K562 (cell line): ENCODE results near the gene CIAO2B. TPM values are rescaled to one million over a fixed set of nuclear protein-coding genes. Genes with fewer than 3 reads are reported as not detected.
A peak's percentile ranks its signal among the peaks of the same experiment; 100 is the strongest.

Experiments
- ARID2 ChIP-seq: fragments of 450-650 bp; IDR thresholded peaks from 2 replicates; pipeline ENCODE4 v1.6.1; 2017; ENCODE audit warnings: antibody characterized with exemption, mild to moderate bottlenecking
- CREM ChIP-seq: IDR thresholded peaks from 2 replicates; pipeline ENCODE4 v1.6.1; 2014; ENCODE audit warnings: antibody characterized with exemption, low read depth
- DEAF1 ChIP-seq: fragments of 450-650 bp; formaldehyde crosslinking; IDR thresholded peaks from 2 replicates; pipeline ENCODE4 v1.4.0; 2020; ENCODE audit warnings: mild to moderate bottlenecking, moderate library complexity
- E2F4 ChIP-seq: sonication (generic); formaldehyde crosslinking; IDR thresholded peaks from 2 replicates; pipeline ENCODE4 v1.8.0; 2022; ENCODE audit warnings: mild to moderate bottlenecking, low read depth, missing genetic modification reagents
- HDGF ChIP-seq: fragments of 450-650 bp; IDR thresholded peaks from 2 replicates; pipeline ENCODE4 v1.6.1; 2016
- HEY1 ChIP-seq: fragments of 250-450 bp; sonication (Bioruptor Pico); IDR thresholded peaks from 2 replicates; pipeline ENCODE4 v1.5.0; 2020; ENCODE audit warnings: mild to moderate bottlenecking, moderate library complexity, borderline replicate concordance
- MEIS2 ChIP-seq: fragments of 450-650 bp; IDR thresholded peaks from 2 replicates; pipeline ENCODE4 v1.6.1; 2014; ENCODE audit warnings: mild to moderate bottlenecking; ENCODE audit not compliant: partially characterized antibody
- NCOA1 ChIP-seq: fragments of 450-650 bp; IDR thresholded peaks from 2 replicates; pipeline ENCODE4 v1.6.1; 2016; ENCODE audit warnings: low read depth
- NONO ChIP-seq, 2 experiments: fragments of 200-400 bp in 1 of 2; fragments of 450-650 bp in 1 of 2; formaldehyde crosslinking in 1 of 2; IDR thresholded peaks; 2 replicates each; pipeline ENCODE4 v1.6.1; 2017; ENCODE audit warnings: low read depth in 2 of 2, mild to moderate bottlenecking in 2 of 2, moderate library complexity in 2 of 2, low read length in 1 of 2
- NR0B1 ChIP-seq: fragments of 450-650 bp; IDR thresholded peaks from one replicate; pipeline ENCODE4 v1.6.1; 2018; ENCODE audit warnings: mild to moderate bottlenecking, moderate library complexity; ENCODE audit not compliant: partially characterized antibody
- PHF20 ChIP-seq: fragments of 450-650 bp; IDR thresholded peaks from 2 replicates; pipeline ENCODE4 v1.6.1; 2018; ENCODE audit not compliant: partially characterized antibody
- RAD21 ChIP-seq, 2 experiments: fragments of 250-450 bp in 1 of 2; fragments of 450-650 bp in 1 of 2; sonication (Bioruptor Pico) in 1 of 2; formaldehyde crosslinking in 1 of 2; IDR thresholded peaks in 1 of 2; conservative IDR thresholded peaks in 1 of 2; 2 replicates each; pipeline versions ENCODE4 v1.4.0 to v1.8.0; 2020 to 2022; ENCODE audit warnings: mild to moderate bottlenecking in 2 of 2, moderate library complexity in 1 of 2
- RBFOX2 ChIP-seq: fragments of 200-400 bp; formaldehyde crosslinking; IDR thresholded peaks from 2 replicates; pipeline ENCODE4 v1.6.1; 2017; ENCODE audit warnings: low read depth, mild to moderate bottlenecking, low read length, moderate library complexity
- RFX5 ChIP-seq: IDR thresholded peaks from 2 replicates; pipeline ENCODE4 v1.6.1; 2011; ENCODE audit warnings: low read depth, mild to moderate bottlenecking, improper control_type of control experiment, low read length
- SAFB2 ChIP-seq: fragments of 200-400 bp; formaldehyde crosslinking; IDR thresholded peaks from 2 replicates; pipeline ENCODE4 v1.6.1; 2018; ENCODE audit warnings: borderline replicate concordance, low read length, low read depth, moderate library complexity; ENCODE audit not compliant: severe bottlenecking
- SMC3 ChIP-seq: conservative IDR thresholded peaks from 2 replicates; pipeline ENCODE4 v1.6.1; 2011; ENCODE audit warnings: low read depth, low read length, improper control_type of control experiment; ENCODE audit not compliant: insufficient read depth
- SPI1 ChIP-seq: IDR thresholded peaks from 2 replicates; pipeline ENCODE4 v1.6.1; 2011; ENCODE audit warnings: low read depth, low read length, control low read depth, borderline replicate concordance
- ZBTB9 ChIP-seq: fragments of 450-650 bp; formaldehyde crosslinking; IDR thresholded peaks from 2 replicates; pipeline ENCODE4 v1.4.0; 2020; ENCODE audit warnings: mild to moderate bottlenecking, moderate library complexity
- ZC3H4 ChIP-seq: sonication (generic); formaldehyde crosslinking; IDR thresholded peaks from 2 replicates; pipeline ENCODE4 v1.9.0; 2021; ENCODE audit warnings: missing genetic modification reagents, borderline replicate concordance
- ZEB2 ChIP-seq: fragments of 450-650 bp; IDR thresholded peaks from 2 replicates; pipeline ENCODE4 v1.6.1; 2016
- ZNF384 ChIP-seq: IDR thresholded peaks from 2 replicates; pipeline ENCODE4 v1.6.1; 2012; ENCODE audit warnings: low read depth, low read length, improper control_type of control experiment
- ZNF444 ChIP-seq: fragments of 250-450 bp; sonication (Bioruptor Pico); IDR thresholded peaks from 2 replicates; pipeline ENCODE4 v1.4.0; 2020; ENCODE audit warnings: mild to moderate bottlenecking, moderate library complexity
- ZNF778 ChIP-seq: fragments of 450-650 bp; formaldehyde crosslinking; IDR thresholded peaks from 2 replicates; pipeline ENCODE4 v1.4.0; 2020; ENCODE audit warnings: mild to moderate bottlenecking, moderate library complexity
- polyA plus RNA-seq, 8 experiments: library from polyadenylated mRNA; depleted of rRNA in 4 of 8; stranded (reverse) in 5 of 8; unstranded in 3 of 8; fragments of >200 nt; fragmentation: Nextera tagmentation in 2 of 8; fragmentation: Illumina TruSeq in 1 of 8; extraction: Ambion mirVana in 2 of 8; extraction: Trizol in 1 of 8; gene quantifications; 2 replicates each; pipeline versions ENCODE4 v1.2.1 to v1.2.3, GENCODE V29; 2011 to 2014; ENCODE audit warnings: inconsistent platforms in 1 of 8, missing spikeins in 1 of 8
- total RNA-seq, 7 experiments: library from RNA; depleted of rRNA in 6 of 7; stranded (reverse); fragments of >200 nt in 6 of 7; fragmentation: Illumina TruSeq in 2 of 7; extraction: Trizol in 2 of 7; gene quantifications; 2 replicates each; pipeline versions ENCODE4 v1.2.1 to v1.2.3, GENCODE V29; 2011 to 2021; ENCODE audit warnings: low replicate concordance in 1 of 7

The CIAO2B gene
- total and polyA plus RNA-seq, 9 of the 15 experiments (the other 6 are each of a cell fraction or from before 2014, with no cell fraction given), result 86.8 to 182 (median 113) TPM

GRCh38 chr16:66928702-66929388 lies 5.4 kb downstream of the CIAO2B start (continued):
- TF ChIP-seq E2F4 (no peak), NR0B1 (no peak), SAFB2 (no peak), ZNF384 (peak; percentile 93), PHF20 (no peak), ZEB2 (no peak), NONO (IDR thresholded peaks at IDR 0.05; ENCODE audit: low read depth in 2 of 2, low read length in 1 of 2) (no peak), HEY1 (no peak), DEAF1 (CRISPR knock-in tag) (peak; percentile 66), RBFOX2 (0 out of 2 replicates have a peak, but pooled peaks have one; percentile 18), ZC3H4 (CRISPR knock-in tag) (no peak), HDGF (peak; percentile 79; the same call in 1 of the 2 replicates), SMC3 (peak; percentile 77), ZNF778 (CRISPR knock-in tag) (no peak), ZNF444 (CRISPR knock-in tag) (no peak), SPI1 (no peak), CREM (no peak), MEIS2 (no peak), ZBTB9 (CRISPR knock-in tag) (no peak), ARID2 (peak; percentile 80; the same call in 1 of the 2 replicates), RFX5 (no peak), RAD21 (CRISPR knock-in tag; conservative IDR thresholded peaks at IDR 0.05 in 1 of 2, IDR thresholded peaks at IDR 0.05 in 1 of 2) (peak; percentile 73 to 88), NCOA1 (no peak)
